Neural progenitor cell (in vitro differentiated cells): ENCODE data around the gene RBM33. TPM values are rescaled to one million over a fixed set of nuclear protein-coding genes. Genes with fewer than 3 reads are reported as not detected.

Source experiments
- DNase-seq: peaks from one replicate; pipeline ENCODE4 v3.0.0-alpha.2; 2016; ENCODE audit warnings: low spot score
- H2AFZ ChIP-seq: fragments of 200-600 bp; sonication (generic); replicated peaks from 2 replicates; pipeline ENCODE4 v1.6.1; 2016; ENCODE audit warnings: antibody characterized with exemption
- H3F3A ChIP-seq: fragments of 200-600 bp; sonication (generic); 2 replicates; pipeline ENCODE4 v1.6.1; 2016; ENCODE audit warnings: antibody characterized with exemption, low read depth
- H3K27ac ChIP-seq: fragments of 200-600 bp; sonication (generic); 2 replicates; pipeline ENCODE4 v1.5.1; 2016; ENCODE audit warnings: mild to moderate bottlenecking
- H3K27me3 ChIP-seq: fragments of 200-600 bp; sonication (generic); 2 replicates; pipeline ENCODE4 v1.6.1; 2016; ENCODE audit warnings: mild to moderate bottlenecking, moderate library complexity
- H3K36me3 ChIP-seq: fragments of 200-600 bp; sonication (generic); 2 replicates; pipeline ENCODE4 v1.5.1; 2016
- H3K4me1 ChIP-seq: fragments of 200-600 bp; sonication (generic); 2 replicates; pipeline ENCODE4 v1.6.1; 2016; ENCODE audit warnings: mixed run types
- H3K4me2 ChIP-seq: fragments of 200-600 bp; sonication (generic); 2 replicates; pipeline ENCODE4 v1.6.1; 2016
- H3K4me3 ChIP-seq: fragments of 200-600 bp; sonication (generic); 2 replicates; pipeline ENCODE4 v1.5.1; 2016
- H3K79me2 ChIP-seq: fragments of 200-600 bp; sonication (generic); 2 replicates; pipeline ENCODE4 v1.6.1; 2016; ENCODE audit warnings: low read depth
- H3K9ac ChIP-seq: fragments of 200-600 bp; sonication (generic); 2 replicates; pipeline ENCODE4 v1.6.1; 2016
- H3K9me3 ChIP-seq: fragments of 200-600 bp; sonication (generic); 2 replicates; pipeline ENCODE4 v1.5.1; 2016; ENCODE audit warnings: low read depth
- H4K20me1 ChIP-seq: fragments of 200-600 bp; sonication (generic); 2 replicates; pipeline ENCODE4 v1.6.1; 2016; ENCODE audit warnings: low read depth
- H3K27ac Mint-ChIP-seq: 3 replicates; pipeline ENCODE4 v1.8.0; 2021; ENCODE audit warnings: mixed read lengths
- H3K27me3 Mint-ChIP-seq: 2 replicates; pipeline ENCODE4 v1.8.0; 2022; ENCODE audit warnings: low read depth, mild to moderate bottlenecking, inconsistent platforms, moderate library complexity, mixed read lengths; ENCODE audit not compliant: insufficient read depth
- H3K36me3 Mint-ChIP-seq: 3 replicates; pipeline ENCODE4 v1.8.0; 2021; ENCODE audit warnings: mixed read lengths
- H3K4me1 Mint-ChIP-seq: 3 replicates; pipeline ENCODE4 v1.8.0; 2021; ENCODE audit warnings: mixed read lengths
- H3K4me3 Mint-ChIP-seq: 3 replicates; pipeline ENCODE4 v1.8.0; 2021; ENCODE audit warnings: mild to moderate bottlenecking, moderate library complexity, mixed read lengths
- H3K9me3 Mint-ChIP-seq: 3 replicates; pipeline ENCODE4 v1.8.0; 2020; ENCODE audit warnings: mixed read lengths
- CTCF ChIP-seq: fragments of 200-600 bp; sonication (generic); IDR thresholded peaks from 2 replicates; pipeline ENCODE4 v1.5.1; 2017; ENCODE audit warnings: antibody characterized with exemption, mild to moderate bottlenecking
- EZH2 ChIP-seq: fragments of 200-600 bp; sonication (generic); IDR thresholded peaks from 2 replicates; pipeline ENCODE4 v1.6.1; 2017; ENCODE audit warnings: antibody characterized with exemption, mild to moderate bottlenecking, moderate library complexity
- EZH2phosphoT487 ChIP-seq: fragments of 200-600 bp; sonication (generic); IDR thresholded peaks from 2 replicates; pipeline ENCODE4 v1.6.1; 2017; ENCODE audit warnings: antibody characterized with exemption
- total RNA-seq: library from RNA; depleted of rRNA; stranded (reverse); fragments of >200 nt; gene quantifications from 2 replicates; pipeline ENCODE4 v1.2.3, GENCODE V29; 2015; ENCODE audit warnings: low replicate concordance

The RBM33 gene
- total RNA-seq, 1 donor from 2014 or later = 48.6 TPM

GRCh38 chr7:155750255-155751125, 106.0 kb downstream of the RBM33 start:
- Histone ChIP-seq H3K9me3 (no peaks in the 10 kb centered on the region), H3K4me2 (no peak overlapping the region), H3F3A (peaks cover 4% of the 10 kb centered on the region), H3K79me2 (peaks cover 85% of the 10 kb centered on the region), H3K27ac (no peak overlapping the region), H4K20me1 (peaks cover 96% of the 10 kb centered on the region), H3K9ac (no peak overlapping the region), H3K36me3 (no peaks in the 10 kb centered on the region), H3K4me1 (peaks cover 26% of the 10 kb centered on the region), H3K4me3 (no peak overlapping the region), H2AFZ (no peak overlapping the region), H3K27me3 (no peaks in the 10 kb centered on the region)
- TF ChIP-seq CTCF = no peak
- TF ChIP-seq EZH2 = no peak
- no peak for TF ChIP-seq EZH2phosphoT487
- Mint-ChIP-seq H3K27ac (no peak overlapping the region), H3K36me3 (peaks cover 29% of the 10 kb centered on the region), H3K4me1 (peaks cover 14% of the 10 kb centered on the region), H3K9me3 (no peaks in the 10 kb centered on the region), H3K4me3 (no peak overlapping the region), H3K27me3 (no peaks in the 10 kb centered on the region)
- no peak for DNase-seq

GRCh38 chr7:155751409-155751808, 106.9 kb downstream of the RBM33 start:
- H3K27me3 ChIP-seq = no peaks in the 10 kb centered on the region
- peaks cover 2% of the 10 kb centered on the region for H3F3A ChIP-seq
- no peak overlapping the region for H3K9ac ChIP-seq
- no peak for DNase-seq
- Mint-ChIP-seq H3K4me1 (peaks cover 14% of the 10 kb centered on the region), H3K36me3 (peaks cover 31% of the 10 kb centered on the region), H3K4me3 (no peak overlapping the region), H3K9me3 (peaks cover 4% of the 10 kb centered on the region), H3K27me3 (no peaks in the 10 kb centered on the region), H3K27ac (no peak overlapping the region)
- peaks cover 26% of the 10 kb centered on the region for H3K4me1 ChIP-seq
- no peak overlapping the region for H3K4me2 ChIP-seq
- H3K9me3 ChIP-seq = no peaks in the 10 kb centered on the region
- no peak overlapping the region for H2AFZ ChIP-seq
- no peaks in the 10 kb centered on the region for H3K36me3 ChIP-seq
- H4K20me1 ChIP-seq = peaks cover 89% of the 10 kb centered on the region
- H3K79me2 ChIP-seq = peaks cover 94% of the 10 kb centered on the region
- no peak overlapping the region for H3K4me3 ChIP-seq
- H3K27ac ChIP-seq = no peak overlapping the region
- no peak for TF ChIP-seq EZH2
- TF ChIP-seq CTCF = no peak
- TF ChIP-seq EZH2phosphoT487 = no peak

- H3K4me3 Mint-ChIP-seq = no peak overlapping the region
- no peaks in the 10 kb centered on the region for H3K27me3 Mint-ChIP-seq
- TF ChIP-seq EZH2 = no peak
- no peak for TF ChIP-seq CTCF
- no peak for TF ChIP-seq EZH2phosphoT487
- Histone ChIP-seq H3K4me2 (no peak overlapping the region), H3K79me2 (peaks cover 97% of the 10 kb centered on the region), H3K4me3 (no peak overlapping the region), H3K4me1 (peaks cover 13% of the 10 kb centered on the region), H2AFZ (no peak overlapping the region), H4K20me1 (peaks cover 74% of the 10 kb centered on the region), H3K9ac (no peak overlapping the region), H3K36me3 (no peaks in the 10 kb centered on the region), H3K27ac (no peak overlapping the region), H3F3A (no peaks in the 10 kb centered on the region), H3K27me3 (no peaks in the 10 kb centered on the region), H3K9me3 (no peaks in the 10 kb centered on the region)
- H3K36me3 Mint-ChIP-seq = peaks cover 34% of the 10 kb centered on the region
- peaks cover 12% of the 10 kb centered on the region for H3K9me3 Mint-ChIP-seq
- DNase-seq = no peak
- H3K27ac Mint-ChIP-seq = no peak overlapping the region
- H3K4me1 Mint-ChIP-seq = peaks cover 2% of the 10 kb centered on the region
Observed at GRCh38 chr7:155752756-155753445, 108.4 kb downstream of the RBM33 start.
